HG02973 (cell line): Measurements from ENCODE around the gene MARVELD3.
A peak's percentile ranks its signal among the peaks of the same experiment; 100 is the strongest.
"Not testable (repeated sequence)": the region's sequence is repeated elsewhere in the genome, so short reads cannot be mapped to it uniquely, and the experiment has no call there.

Experiments used
- ATAC-seq: cut with Tn5 transposase; IDR thresholded peaks from one replicate; pipeline ENCODE4 v1.9.1; 2021; ENCODE audit warnings: moderate library complexity; ENCODE audit not compliant: unreplicated experiment

The MARVELD3 gene

GRCh38 chr16:71626018-71626857 lies at the start of gene MARVELD3:
Gene MARVELD3, plus strand, starts transcription at chr16:71626184. Its CDS starts 46 bp downstream, at chr16:71626230.
- no peak for ATAC-seq

GRCh38 chr16:71576971-71577370 lies 49.0 kb upstream of the MARVELD3 start, which contains the start of gene TAT:
Gene TAT, minus strand, starts transcription at chr16:71577092. Its CDS starts 677 bp downstream, at chr16:71576415.
- ATAC-seq: no peak

- ATAC-seq: not testable (repeated sequence)
Observed at GRCh38 chr16:71582553-71582848, 43.5 kb upstream of the MARVELD3 start.

GRCh38 chr16:71584543-71585317 lies 41.3 kb upstream of the MARVELD3 start:
- ATAC-seq: no peak

GRCh38 chr16:71585318-71585703 lies 40.7 kb upstream of the MARVELD3 start:
- ATAC-seq: no peak

- not testable (repeated sequence) for ATAC-seq
Observed at GRCh38 chr16:71589334-71589733, 36.6 kb upstream of the MARVELD3 start.

GRCh38 chr16:71590071-71590470 lies 35.9 kb upstream of the MARVELD3 start:
- not testable (repeated sequence) for ATAC-seq

GRCh38 chr16:71590584-71590983 lies 35.4 kb upstream of the MARVELD3 start:
- no peak for ATAC-seq

GRCh38 chr16:71591917-71592316 lies 34.1 kb upstream of the MARVELD3 start:
- no peak for ATAC-seq

GRCh38 chr16:71593048-71593999 lies 32.7 kb upstream of the MARVELD3 start:
- ATAC-seq: no peak

GRCh38 chr16:71594000-71594646 lies 31.9 kb upstream of the MARVELD3 start:
- no peak for ATAC-seq

- ATAC-seq: not testable (repeated sequence)
Observed at GRCh38 chr16:71595340-71595826, 30.6 kb upstream of the MARVELD3 start.

- not testable (repeated sequence) for ATAC-seq
Observed at GRCh38 chr16:71598426-71598825, 27.6 kb upstream of the MARVELD3 start.

GRCh38 chr16:71600822-71601221 lies 25.2 kb upstream of the MARVELD3 start:
- no peak for ATAC-seq

- ATAC-seq: no peak
Observed at GRCh38 chr16:71609066-71609465, 16.9 kb upstream of the MARVELD3 start.

GRCh38 chr16:71610447-71610846 lies 15.5 kb upstream of the MARVELD3 start:
- ATAC-seq: no peak

- ATAC-seq: peak; percentile 45
Observed at GRCh38 chr16:71610936-71611871, 14.8 kb upstream of the MARVELD3 start.

GRCh38 chr16:71614956-71615355 lies 11.0 kb upstream of the MARVELD3 start:
- ATAC-seq: not testable (repeated sequence)

GRCh38 chr16:71618429-71618828 lies 7.6 kb upstream of the MARVELD3 start:
- ATAC-seq: no peak
